HCT116 (cell line): Measurements from ENCODE around the gene CASR. TPM values are rescaled to one million over a fixed set of nuclear protein-coding genes. Genes with fewer than 3 reads are reported as not detected.

Experiments used
- ATAC-seq: fragments of 200-7000 bp; cut with Tn5 transposase; 2 replicates; pipeline ENCODE4 v1.9.1; 2020; ENCODE audit warnings: mild to moderate bottlenecking, moderate library complexity
- BruUV-seq: library from RNA; stranded (reverse); fragments of 400-500 nt; replicated peaks from 2 replicates; lab custom pipeline; 2021; lab: Mats Ljungman, UMichigan
- CTCF ChIA-PET: fragments of 300-600 bp; sonication (Branson Sonifier 250); formaldehyde crosslinking; loops from one replicate; lab custom pipeline; 2021; ENCODE audit warnings: antibody characterized with exemption; lab: Charles Lee
- POLR2A ChIA-PET: fragments of 300-600, 350-600 bp; sonication (Branson Sonifier 250); formaldehyde crosslinking; loops from one replicate; lab custom pipeline; 2021; ENCODE audit warnings: antibody characterized with exemption; lab: Charles Lee
- RAD21 ChIA-PET, 2 experiments: fragments of 300-600 bp; sonication (Branson Sonifier 250); formaldehyde crosslinking; loops; one replicate each; lab custom pipeline; 2023; ENCODE audit warnings: low total read pairs in 2 of 2; ENCODE audit not compliant: uncharacterized antibody in 2 of 2, unreplicated experiment in 2 of 2, low non-redundant PET in 1 of 2; lab: Charles Lee
- DNase-seq: peaks from one replicate; pipeline ENCODE4 v3.0.0-alpha.2; 2010; ENCODE audit warnings: low read depth, low spot score
- H2AFZ ChIP-seq: fragments of 200-600 bp; shearing (Covaris generic), sonication (generic); 2 replicates; pipeline ENCODE4 v1.6.1; 2017; ENCODE audit warnings: low read depth, mixed run types, mixed read lengths, antibody characterized with exemption, low read length; ENCODE audit not compliant: poor library complexity, severe bottlenecking
- H3K27ac ChIP-seq: 2 replicates; pipeline ENCODE4 v1.5.1; 2012; ENCODE audit warnings: low read depth, low read length
- H3K27me3 ChIP-seq: fragments of 200-600 bp; sonication (generic); 2 replicates; pipeline ENCODE4 v1.6.1; 2016; ENCODE audit warnings: mixed run types, low read length, mixed read lengths; ENCODE audit not compliant: insufficient read depth
- H3K36me3 ChIP-seq, 2 experiments: fragments of 200-500 bp in 1 of 2; fragments of 200-600 bp in 1 of 2; sonication (Bioruptor generic) in 1 of 2; sonication (generic) in 1 of 2; 2 replicates each; pipeline versions ENCODE4 v1.5.1 to v1.6.1; 2014 to 2016; ENCODE audit warnings: low read length in 2 of 2, inconsistent platforms in 1 of 2, mixed read lengths in 1 of 2, mixed run types in 1 of 2; ENCODE audit not compliant: insufficient read depth in 2 of 2, control insufficient read depth in 1 of 2
- H3K4me1 ChIP-seq, 2 experiments: fragments of 200-600 bp in 1 of 2; sonication (generic) in 1 of 2; 2 replicates each; pipeline versions ENCODE4 v1.5.1 to v1.6.1; 2012 to 2017; ENCODE audit warnings: low read length in 2 of 2, inconsistent platforms in 1 of 2, mild to moderate bottlenecking in 1 of 2, mixed read lengths in 1 of 2, mixed run types in 1 of 2, moderate library complexity in 1 of 2; ENCODE audit not compliant: insufficient read depth in 2 of 2, control insufficient read depth in 1 of 2
- H3K4me2 ChIP-seq: fragments of 200-600 bp; sonication (generic); 2 replicates; pipeline ENCODE4 v1.6.1; 2017; ENCODE audit warnings: mixed run types, low read length, mixed read lengths
- H3K4me3 ChIP-seq, 2 experiments: fragments of 200-600 bp in 1 of 2; sonication (generic) in 1 of 2; replicated peaks in 1 of 2; 2 replicates each; pipeline ENCODE4 v1.5.1; 2011 to 2016; ENCODE audit warnings: low read length in 2 of 2, control low read depth in 1 of 2, low read depth in 1 of 2, mild to moderate bottlenecking in 1 of 2, mixed read lengths in 1 of 2, mixed run types in 1 of 2
- H3K79me2 ChIP-seq: fragments of 200-600 bp; sonication (generic); 2 replicates; pipeline ENCODE4 v1.6.1; 2017; ENCODE audit warnings: mild to moderate bottlenecking, mixed run types, low read length, moderate library complexity, mixed read lengths; ENCODE audit not compliant: insufficient read depth
- H3K9ac ChIP-seq: fragments of 200-600 bp; sonication (generic); 2 replicates; pipeline ENCODE4 v1.6.1; 2016; ENCODE audit warnings: low read length, mixed read lengths
- H3K9me2 ChIP-seq: fragments of 200-600 bp; sonication (generic), shearing (Covaris generic); 2 replicates; pipeline ENCODE4 v1.6.1; 2017; ENCODE audit warnings: mixed run types, mild to moderate bottlenecking, moderate library complexity; ENCODE audit not compliant: insufficient read depth
- H3K9me3 ChIP-seq, 2 experiments: fragments of 200-500 bp in 1 of 2; fragments of 200-600 bp in 1 of 2; sonication (Bioruptor generic) in 1 of 2; sonication (generic) in 1 of 2; 2 replicates each; pipeline ENCODE4 v1.6.1; 2014 to 2017; ENCODE audit warnings: low read length in 2 of 2, mixed read lengths in 2 of 2, inconsistent platforms in 1 of 2, low read depth in 1 of 2, mild to moderate bottlenecking in 1 of 2, mixed run types in 1 of 2, moderate library complexity in 1 of 2; ENCODE audit not compliant: control insufficient read depth in 1 of 2, insufficient read depth in 1 of 2
- H4K20me1 ChIP-seq: fragments of 200-600 bp; sonication (generic), shearing (Covaris generic); 2 replicates; pipeline ENCODE4 v1.6.1; 2017; ENCODE audit warnings: mixed run types, mild to moderate bottlenecking, moderate library complexity; ENCODE audit not compliant: insufficient read depth
- CBX3 ChIP-seq: IDR thresholded peaks from 2 replicates; pipeline ENCODE4 v1.6.1; 2012; ENCODE audit warnings: low read depth
- EZH2 ChIP-seq: fragments of 200-600 bp; sonication (generic); IDR thresholded peaks from 2 replicates; pipeline ENCODE4 v1.6.1; 2017; ENCODE audit warnings: antibody characterized with exemption, mixed run types
- EZH2phosphoT487 ChIP-seq: fragments of 200-600 bp; IDR thresholded peaks from 2 replicates; pipeline ENCODE4 v1.6.1; 2018; ENCODE audit warnings: antibody characterized with exemption, borderline replicate concordance
- RAD21 ChIP-seq: IDR thresholded peaks from 2 replicates; pipeline ENCODE4 v1.6.1; 2012; ENCODE audit warnings: low read depth, mild to moderate bottlenecking
- SIN3A ChIP-seq: IDR thresholded peaks from 2 replicates; pipeline ENCODE4 v1.6.1; 2012; ENCODE audit warnings: low read depth
- SRF ChIP-seq: IDR thresholded peaks from 2 replicates; pipeline ENCODE4 v1.6.1; 2012; ENCODE audit warnings: low read depth
- ZFX ChIP-seq: fragments of 450-650 bp; IDR thresholded peaks from 2 replicates; pipeline ENCODE4 v1.6.1; 2017
- intact Hi-C: fragments of 100-400 bp; cut with micrococcal nuclease; formaldehyde crosslinking; loops from 2 replicates; pipeline ENCODE4 v1.10.0; 2022
- total RNA-seq: library from RNA; stranded (reverse); gene quantifications from one replicate; pipeline ENCODE4 v1.2.1, GENCODE V29; 2021; ENCODE audit not compliant: unreplicated experiment
- TF ChIP-seq, protein P1 (sequence below): IDR thresholded peaks from 2 replicates; pipeline ENCODE4 v1.6.1; 2012
- TF ChIP-seq, protein P2 (sequence below): IDR thresholded peaks from 2 replicates; pipeline ENCODE4 v1.6.1; 2011; ENCODE audit warnings: mild to moderate bottlenecking, low read length, moderate library complexity; ENCODE audit not compliant: insufficient replicate concordance; ENCODE audit errors: extremely low read depth

Gene CASR
- total RNA-seq, 1 experiment from 2014 or later, result not detected

DNA sequence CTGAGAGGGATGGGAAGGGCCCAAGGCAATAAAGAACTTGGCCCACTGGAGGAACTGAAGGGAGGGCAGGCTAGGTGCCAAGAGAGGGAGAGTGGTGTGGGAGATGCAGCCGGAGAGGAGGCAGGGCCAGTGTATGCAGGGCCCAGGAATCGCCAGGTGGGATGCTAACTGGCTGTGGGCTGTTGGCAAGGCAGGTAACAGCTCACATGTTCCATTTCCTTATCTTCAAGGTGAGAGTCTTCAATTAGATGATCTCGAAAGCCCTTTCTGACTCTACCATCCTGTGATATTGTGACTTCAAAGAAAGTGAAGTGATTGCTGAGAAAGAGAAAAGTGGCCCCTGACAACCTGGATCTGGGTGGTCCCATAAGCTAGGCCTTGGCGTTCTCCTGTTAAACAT, 49.0 kb downstream of the CASR start:
- CTCF ChIA-PET, result no interaction called here

More for the DNA sequence above, 49.0 kb downstream of the CASR start:
- Histone ChIP-seq H3K27ac (no peak overlapping the region), H3K9me3 (no peaks in the 10 kb centered on the region), H3K4me1 (no peaks in the 10 kb centered on the region), H3K27me3 (peaks cover 14% of the 10 kb centered on the region; the same call in 1 of the 2 replicates), H3K9ac (no peak overlapping the region), H2AFZ (no peak overlapping the region), H4K20me1 (no peaks in the 10 kb centered on the region), H3K9me2 (no peaks in the 10 kb centered on the region), H3K4me3 (no peak overlapping the region), H3K4me2 (no peak overlapping the region), H3K79me2 (no peaks in the 10 kb centered on the region), H3K36me3 (no peaks in the 10 kb centered on the region)
- intact Hi-C loops, result no loop called here
- RAD21 ChIA-PET, result no interaction called here
- DNase-seq (no peak), ATAC-seq (no peak)
- BruUV-seq, result no TSS peak
- POLR2A ChIA-PET, result no interaction called here
- TF ChIP-seq SRF (no peak), EZH2phosphoT487 (no peak), RAD21 (no peak), CBX3 (no peak), SIN3A (no peak), EZH2 (no peak), ZFX (no peak)
- TF ChIP-seq, protein P1, sequence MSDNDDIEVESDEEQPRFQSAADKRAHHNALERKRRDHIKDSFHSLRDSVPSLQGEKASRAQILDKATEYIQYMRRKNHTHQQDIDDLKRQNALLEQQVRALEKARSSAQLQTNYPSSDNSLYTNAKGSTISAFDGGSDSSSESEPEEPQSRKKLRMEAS, result no peak
- TF ChIP-seq, protein P2, sequence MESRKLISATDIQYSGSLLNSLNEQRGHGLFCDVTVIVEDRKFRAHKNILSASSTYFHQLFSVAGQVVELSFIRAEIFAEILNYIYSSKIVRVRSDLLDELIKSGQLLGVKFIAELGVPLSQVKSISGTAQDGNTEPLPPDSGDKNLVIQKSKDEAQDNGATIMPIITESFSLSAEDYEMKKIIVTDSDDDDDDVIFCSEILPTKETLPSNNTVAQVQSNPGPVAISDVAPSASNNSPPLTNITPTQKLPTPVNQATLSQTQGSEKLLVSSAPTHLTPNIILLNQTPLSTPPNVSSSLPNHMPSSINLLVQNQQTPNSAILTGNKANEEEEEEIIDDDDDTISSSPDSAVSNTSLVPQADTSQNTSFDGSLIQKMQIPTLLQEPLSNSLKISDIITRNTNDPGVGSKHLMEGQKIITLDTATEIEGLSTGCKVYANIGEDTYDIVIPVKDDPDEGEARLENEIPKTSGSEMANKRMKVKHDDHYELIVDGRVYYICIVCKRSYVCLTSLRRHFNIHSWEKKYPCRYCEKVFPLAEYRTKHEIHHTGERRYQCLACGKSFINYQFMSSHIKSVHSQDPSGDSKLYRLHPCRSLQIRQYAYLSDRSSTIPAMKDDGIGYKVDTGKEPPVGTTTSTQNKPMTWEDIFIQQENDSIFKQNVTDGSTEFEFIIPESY, result no peak
